GM12878 (cell line): ENCODE data around the gene STEAP1B. TPM values are rescaled to one million over a fixed set of nuclear protein-coding genes. Genes with fewer than 3 reads are reported as not detected.

Experiments
- ASH2L ChIP-seq: fragments of 300-600, 200-600 bp; sonication (generic); IDR thresholded peaks from 2 replicates; pipeline ENCODE4 v1.6.1; 2017; ENCODE audit warnings: low read depth, mild to moderate bottlenecking, borderline replicate concordance
- BCL3 ChIP-seq: IDR thresholded peaks from 2 replicates; pipeline ENCODE4 v1.6.1; 2011; ENCODE audit warnings: borderline replicate concordance, low read depth, mild to moderate bottlenecking, moderate library complexity, low read length; ENCODE audit not compliant: insufficient read depth, poor library complexity, severe bottlenecking
- BHLHE40 ChIP-seq, 2 experiments: fragments of 450-650 bp in 1 of 2; IDR thresholded peaks; 2 replicates each; pipeline ENCODE4 v1.6.1; 2011 to 2017; ENCODE audit warnings: low read depth in 2 of 2, borderline replicate concordance in 1 of 2, improper control_type of control experiment in 1 of 2, low read length in 1 of 2, mild to moderate bottlenecking in 1 of 2
- CHD1 ChIP-seq: IDR thresholded peaks from 2 replicates; pipeline ENCODE4 v1.6.1; 2012; ENCODE audit warnings: low read depth, low read length, improper control_type of control experiment
- CHD2 ChIP-seq: IDR thresholded peaks from 2 replicates; pipeline ENCODE4 v1.6.1; 2011; ENCODE audit warnings: low read depth, low read length, improper control_type of control experiment, borderline replicate concordance
- E2F8 ChIP-seq: fragments of 450-650 bp; IDR thresholded peaks from 2 replicates; pipeline ENCODE4 v1.6.1; 2018; ENCODE audit warnings: mild to moderate bottlenecking, low read depth, moderate library complexity; ENCODE audit not compliant: partially characterized antibody
- ELK1 ChIP-seq: IDR thresholded peaks from 2 replicates; pipeline ENCODE4 v1.6.1; 2012; ENCODE audit warnings: low read depth, low read length, improper control_type of control experiment
- FOS ChIP-seq: IDR thresholded peaks from 3 replicates; pipeline ENCODE4 v1.6.1; 2011; ENCODE audit warnings: borderline replicate concordance; ENCODE audit not compliant: insufficient read length; ENCODE audit errors: extremely low read depth
- HDAC2 ChIP-seq: fragments of 200-600 bp; sonication (generic); IDR thresholded peaks from 2 replicates; pipeline ENCODE4 v1.6.1; 2017
- HDGF ChIP-seq: fragments of 450-650 bp; IDR thresholded peaks from 2 replicates; pipeline ENCODE4 v1.6.1; 2016; ENCODE audit warnings: antibody characterized with exemption
- IKZF2 ChIP-seq, 2 experiments: fragments of 450-650 bp; IDR thresholded peaks; 2 replicates each; pipeline ENCODE4 v1.6.1; 2017; ENCODE audit warnings: mild to moderate bottlenecking in 2 of 2, moderate library complexity in 2 of 2
- JUND ChIP-seq: IDR thresholded peaks from 2 replicates; pipeline ENCODE4 v1.6.1; 2012; ENCODE audit warnings: low read depth, mild to moderate bottlenecking, low read length, improper control_type of control experiment, moderate library complexity
- MEF2A ChIP-seq: IDR thresholded peaks from 2 replicates; pipeline ENCODE4 v1.6.1; 2011; ENCODE audit warnings: low read depth, mild to moderate bottlenecking, low read length, moderate library complexity; ENCODE audit not compliant: insufficient read depth
- MEF2B ChIP-seq: fragments of 450-650 bp; IDR thresholded peaks from 2 replicates; pipeline ENCODE4 v1.6.1; 2018; ENCODE audit warnings: mild to moderate bottlenecking, moderate library complexity; ENCODE audit not compliant: partially characterized antibody, poor library complexity, severe bottlenecking
- MTA2 ChIP-seq: fragments of 450-650 bp; IDR thresholded peaks from 2 replicates; pipeline ENCODE4 v1.6.1; 2016; ENCODE audit warnings: low read depth, mild to moderate bottlenecking, moderate library complexity
- MXI1 ChIP-seq: fragments of 150-350 bp; IDR thresholded peaks from 2 replicates; pipeline ENCODE4 v1.6.1; 2011; ENCODE audit warnings: low read depth, mild to moderate bottlenecking, inconsistent platforms, low read length, improper control_type of control experiment
- MYC ChIP-seq: IDR thresholded peaks from 2 replicates; pipeline ENCODE4 v1.6.1; 2011; ENCODE audit warnings: mild to moderate bottlenecking, low read length, moderate library complexity, inconsistent platforms; ENCODE audit not compliant: insufficient read depth, insufficient replicate concordance, insufficient read length, severe bottlenecking
- NFYB ChIP-seq: IDR thresholded peaks from 2 replicates; pipeline ENCODE4 v1.6.1; 2011; ENCODE audit warnings: low read depth, mild to moderate bottlenecking, low read length, improper control_type of control experiment, moderate library complexity; ENCODE audit not compliant: insufficient read depth
- SKIL ChIP-seq: fragments of 450-650 bp; IDR thresholded peaks from 2 replicates; pipeline ENCODE4 v1.6.1; 2017; ENCODE audit warnings: mild to moderate bottlenecking, low read depth, inconsistent platforms; ENCODE audit not compliant: poor library complexity, severe bottlenecking
- SP1 ChIP-seq: IDR thresholded peaks from one replicate; pipeline ENCODE4 v1.6.1; 2011; ENCODE audit warnings: low read depth, low read length
- SREBF2 ChIP-seq: IDR thresholded peaks from 2 replicates; pipeline ENCODE4 v1.6.1; 2012; ENCODE audit warnings: mild to moderate bottlenecking, low read length
- ZNF384 ChIP-seq: IDR thresholded peaks from 2 replicates; pipeline ENCODE4 v1.6.1; 2012; ENCODE audit warnings: low read depth, mild to moderate bottlenecking, low read length, improper control_type of control experiment, borderline replicate concordance
- polyA plus RNA-seq, 11 experiments: library from polyadenylated mRNA; depleted of rRNA in 4 of 11; unstranded in 6 of 11; stranded (reverse) in 5 of 11; fragments of >200 nt; fragmentation: Nextera tagmentation in 4 of 11; fragmentation: Illumina TruSeq in 1 of 11; extraction: Ambion mirVana in 4 of 11; extraction: Trizol in 1 of 11; gene quantifications; 1 replicate in 1 of 11; 2 replicates in 10 of 11; pipeline versions ENCODE4 v1.2.1 to v1.2.3, GENCODE V29; 2011 to 2016; ENCODE audit warnings: inconsistent platforms in 2 of 11, missing spikeins in 2 of 11, low read depth in 1 of 11
- total RNA-seq, 4 experiments: library from RNA; depleted of rRNA in 3 of 4; stranded (reverse); fragments of >200 nt in 3 of 4; fragmentation: Illumina TruSeq in 1 of 4; extraction: Trizol in 1 of 4; gene quantifications; 2 replicates each; pipeline versions ENCODE4 v1.2.1 to v1.2.3, GENCODE V29; 2013 to 2021

The STEAP1B gene
- total and polyA plus RNA-seq, 10 of the 15 experiments (the other 5 are each of a cell fraction or from before 2014, with no cell fraction given): 0.14 TPM; not detected in 9

GRCh38 chr7:22447762-22448161, 52.2 kb downstream of the STEAP1B start (continued):
- TF ChIP-seq MTA2 (peak; percentile 98), ELK1 (no peak), JUND (peak; percentile 53; the same call in 1 of the 2 replicates), SREBF2 (no peak), CHD1 (no peak), IKZF2 (IDR thresholded peaks at IDR 0.05) (peak; percentile 69 to 82), FOS (no peak), CHD2 (peak; percentile 61; the same call in 1 of the 2 replicates), BHLHE40 (IDR thresholded peaks at IDR 0.05; ENCODE audit: borderline replicate concordance in 1 of 2, low read depth in 2 of 2, low read length in 1 of 2) (peak; percentile 39 to 43; a peak in 3 of 4 replicates), ASH2L (no peak), MXI1 (no peak), MYC (no peak), ZNF384 (no peak), BCL3 (peak; percentile 42), HDAC2 (no peak), SKIL (peak; percentile 76), HDGF (no peak), NFYB (no peak), MEF2A (0 out of 2 replicates have a peak, but pooled peaks have one; percentile 71), MEF2B (peak; percentile 69), E2F8 (no peak), SP1 (peak; percentile 31)
